K562 treated with DMSO at 1 percent for 12 hours (cell line): ENCODE measurements around the gene TSPY4. TPM values are rescaled to one million over a fixed set of nuclear protein-coding genes. Genes with fewer than 3 reads are reported as not detected.

ENCODE experiments used
- total RNA-seq: library from RNA; unstranded; fragments of 300-600 nt; gene quantifications from 2 replicates; pipeline ENCODE4 v1.2.3, GENCODE V29; 2022; ENCODE audit not compliant: insufficient read depth

TSPY4 gene, protein sequence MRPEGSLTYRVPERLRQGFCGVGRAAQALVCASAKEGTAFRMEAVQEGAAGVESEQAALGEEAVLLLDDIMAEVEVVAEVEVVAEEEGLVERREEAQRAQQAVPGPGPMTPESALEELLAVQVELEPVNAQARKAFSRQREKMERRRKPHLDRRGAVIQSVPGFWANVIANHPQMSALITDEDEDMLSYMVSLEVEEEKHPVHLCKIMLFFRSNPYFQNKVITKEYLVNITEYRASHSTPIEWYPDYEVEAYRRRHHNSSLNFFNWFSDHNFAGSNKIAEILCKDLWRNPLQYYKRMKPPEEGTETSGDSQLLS
- total RNA-seq, result not detected in 2 replicates

DNA sequence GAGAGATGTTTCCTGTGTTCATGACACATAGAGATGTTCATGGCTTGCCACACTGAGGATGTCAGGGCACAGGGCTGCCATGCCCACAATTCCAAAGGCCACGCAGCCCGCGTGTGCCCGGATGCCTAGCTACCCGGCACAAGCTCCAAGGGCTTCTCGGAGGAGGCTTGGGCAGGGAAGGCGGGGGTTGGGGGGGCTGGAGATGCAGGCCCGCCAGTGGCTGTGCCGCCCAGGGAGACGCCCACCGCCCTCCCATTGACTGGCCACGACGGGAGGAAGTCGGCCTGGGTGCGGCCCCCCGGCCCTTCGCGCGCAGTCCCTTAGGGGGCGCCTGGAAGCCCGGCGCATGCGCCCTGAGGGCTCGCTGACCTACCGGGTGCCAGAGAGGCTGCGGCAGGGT lies at the start of gene TSPY4:
Gene TSPY4 (plus strand): TSS at position 301 of the 400 bp plus-strand sequence. CDS start 46 bp downstream, at position 347.

GRCh38 chrY:9357497-9357896 lies 20.2 kb downstream of the TSPY4 start, which contains the start of gene TSPY8:
Gene TSPY8, plus strand, starts transcription at chrY:9357797. Its CDS starts 46 bp downstream, at chrY:9357843.

Other genes with a start within 250 kb of the TSPY4 start
- not detected in 2 replicates for gene TSPY8, start 20.3 kb downstream of the TSPY4 start, total RNA-seq
- not detected in 2 replicates for gene TSPY3, start 61.0 kb downstream of the TSPY4 start, total RNA-seq
- not detected in 2 replicates for gene TSPY1, start 129.5 kb downstream of the TSPY4 start, total RNA-seq
- not detected in 2 replicates for gene TSPY9, start 149.8 kb downstream of the TSPY4 start, total RNA-seq
- gene TSPY10, start 190.4 kb downstream of the TSPY4 start, total RNA-seq, result not detected in 2 replicates